ENCODE data around the gene SP5. TPM values are rescaled to one million over a fixed set of nuclear protein-coding genes. Genes with fewer than 3 reads are reported as not detected.

Gene SP5
- total RNA-seq, 4 donors from 2014 or later, result 0.32 to 0.63 TPM; not detected in 2

DNA sequence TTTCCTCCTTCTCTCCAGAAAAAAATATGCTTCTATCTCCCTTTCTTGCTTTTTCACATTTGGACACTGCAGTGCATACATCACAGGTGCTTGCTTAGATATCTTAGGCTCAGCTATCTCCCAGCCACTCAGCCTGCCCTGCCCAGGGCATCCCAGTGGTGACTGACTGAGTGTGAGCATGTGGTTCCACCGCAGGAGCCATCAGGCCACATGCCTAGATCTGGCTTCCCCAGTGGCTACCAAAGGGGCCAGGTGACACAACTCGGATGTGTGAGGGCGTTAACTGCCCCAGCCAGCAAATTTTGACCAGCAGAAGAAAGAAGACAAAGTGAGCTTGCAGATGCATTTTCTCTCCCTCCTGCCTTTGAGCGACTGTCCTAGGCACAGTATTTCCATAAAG is 25.5 kb downstream of the SP5 start:
- TF ChIP-seq EP300 (IDR thresholded peaks at IDR 0.05), result no peak
- no peak for TF ChIP-seq POLR2A (IDR thresholded peaks at IDR 0.05; ENCODE audit: low read depth)
- TF ChIP-seq POLR2AphosphoS5 (IDR thresholded peaks at IDR 0.05), result no peak
- TF ChIP-seq, protein P1, sequence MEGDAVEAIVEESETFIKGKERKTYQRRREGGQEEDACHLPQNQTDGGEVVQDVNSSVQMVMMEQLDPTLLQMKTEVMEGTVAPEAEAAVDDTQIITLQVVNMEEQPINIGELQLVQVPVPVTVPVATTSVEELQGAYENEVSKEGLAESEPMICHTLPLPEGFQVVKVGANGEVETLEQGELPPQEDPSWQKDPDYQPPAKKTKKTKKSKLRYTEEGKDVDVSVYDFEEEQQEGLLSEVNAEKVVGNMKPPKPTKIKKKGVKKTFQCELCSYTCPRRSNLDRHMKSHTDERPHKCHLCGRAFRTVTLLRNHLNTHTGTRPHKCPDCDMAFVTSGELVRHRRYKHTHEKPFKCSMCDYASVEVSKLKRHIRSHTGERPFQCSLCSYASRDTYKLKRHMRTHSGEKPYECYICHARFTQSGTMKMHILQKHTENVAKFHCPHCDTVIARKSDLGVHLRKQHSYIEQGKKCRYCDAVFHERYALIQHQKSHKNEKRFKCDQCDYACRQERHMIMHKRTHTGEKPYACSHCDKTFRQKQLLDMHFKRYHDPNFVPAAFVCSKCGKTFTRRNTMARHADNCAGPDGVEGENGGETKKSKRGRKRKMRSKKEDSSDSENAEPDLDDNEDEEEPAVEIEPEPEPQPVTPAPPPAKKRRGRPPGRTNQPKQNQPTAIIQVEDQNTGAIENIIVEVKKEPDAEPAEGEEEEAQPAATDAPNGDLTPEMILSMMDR (IDR thresholded peaks at IDR 0.05), result no peak
- Histone ChIP-seq H3K27ac (replicated peaks in 1 of 4) (no peak overlapping the region), H3K27me3 (peaks cover 0 to 28% (median 0%) of the 10 kb centered on the region in 4 donors), H3K4me1 (no peaks in the 10 kb centered on the region), H3K36me3 (no peaks in the 10 kb centered on the region), H3K9me3 (peaks cover 0 to 13% (median 0%) of the 10 kb centered on the region in 4 donors), H3K4me3 (no peak overlapping the region)
- WGBS, result 66% methylated on average over 4 of the region's 4 CpGs
- intact Hi-C loops (cut with DNase I), result no loop called here
- peak; percentile 90 for DNase-seq (ENCODE audit: extremely low spot score)

DNA sequence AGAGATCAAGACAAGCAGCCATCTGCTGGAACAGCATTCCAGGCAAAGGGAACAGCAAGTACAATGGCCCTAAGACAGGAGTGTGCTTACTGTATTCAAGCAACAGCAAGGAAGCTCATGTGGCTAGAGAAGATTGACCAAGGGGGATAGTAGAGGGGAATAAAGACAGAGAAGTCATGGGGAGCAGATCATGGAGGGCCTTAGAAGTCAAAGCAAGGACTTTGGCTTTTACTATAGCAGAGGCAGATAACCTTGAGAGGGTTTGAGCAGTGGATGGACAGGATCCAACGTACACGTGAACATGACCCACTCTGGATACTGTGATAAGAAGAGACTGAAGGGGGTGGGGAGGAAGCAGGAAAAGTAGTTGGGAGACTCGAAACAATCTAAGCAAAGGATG is 26.9 kb downstream of the SP5 start:
- Histone ChIP-seq H3K4me3 (no peak overlapping the region), H3K27ac (replicated peaks in 1 of 4) (no peak overlapping the region), H3K4me1 (no peaks in the 10 kb centered on the region), H3K9me3 (peaks cover 0 to 11% (median 0%) of the 10 kb centered on the region in 4 donors), H3K36me3 (no peaks in the 10 kb centered on the region), H3K27me3 (peaks cover 0 to 28% (median 0%) of the 10 kb centered on the region in 4 donors)
- peak; percentile 77 for DNase-seq (ENCODE audit: extremely low spot score)
- TF ChIP-seq POLR2A (IDR thresholded peaks at IDR 0.05; ENCODE audit: low read depth), result no peak
- TF ChIP-seq EP300 (IDR thresholded peaks at IDR 0.05), result no peak
- no peak for TF ChIP-seq POLR2AphosphoS5 (IDR thresholded peaks at IDR 0.05)
- TF ChIP-seq, protein P1 (IDR thresholded peaks at IDR 0.05), result no peak
- intact Hi-C loops (cut with DNase I), result no loop called here
- 87% methylated on average over 3 of the region's 3 CpGs for WGBS

DNA sequence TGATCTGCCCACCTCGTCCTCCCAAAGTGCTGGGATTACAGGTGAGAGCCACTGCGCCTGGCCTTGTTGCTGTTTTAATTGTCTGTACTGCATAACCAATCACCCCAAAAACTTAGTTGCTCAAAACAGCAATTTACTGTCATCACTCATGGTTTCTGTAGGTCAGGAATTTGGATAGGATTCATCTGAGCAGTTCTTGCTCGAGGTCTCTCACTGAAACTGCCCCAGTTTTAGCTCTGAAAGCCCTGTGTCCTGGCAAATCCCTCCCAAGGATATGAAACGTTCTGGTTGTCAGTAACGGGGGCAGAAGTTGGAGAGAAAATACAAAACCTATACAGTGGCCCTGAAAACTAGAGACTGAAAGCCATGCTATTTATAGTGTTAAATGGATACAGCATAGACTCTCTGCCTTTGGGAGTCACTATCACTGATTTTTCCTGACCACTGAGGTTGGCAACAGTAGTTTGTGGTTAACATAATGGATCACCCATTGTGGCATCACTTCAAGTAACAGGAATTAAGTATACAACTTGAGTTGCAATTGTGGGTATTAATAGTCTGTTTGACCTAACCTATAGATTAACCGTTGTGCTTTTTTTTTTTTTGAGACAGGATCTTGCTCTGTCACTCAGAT is 27.9 kb downstream of the SP5 start:
- intact Hi-C loops (cut with DNase I), result no loop called here
- 73% methylated on average over 6 of the region's 6 CpGs for WGBS

DNA sequence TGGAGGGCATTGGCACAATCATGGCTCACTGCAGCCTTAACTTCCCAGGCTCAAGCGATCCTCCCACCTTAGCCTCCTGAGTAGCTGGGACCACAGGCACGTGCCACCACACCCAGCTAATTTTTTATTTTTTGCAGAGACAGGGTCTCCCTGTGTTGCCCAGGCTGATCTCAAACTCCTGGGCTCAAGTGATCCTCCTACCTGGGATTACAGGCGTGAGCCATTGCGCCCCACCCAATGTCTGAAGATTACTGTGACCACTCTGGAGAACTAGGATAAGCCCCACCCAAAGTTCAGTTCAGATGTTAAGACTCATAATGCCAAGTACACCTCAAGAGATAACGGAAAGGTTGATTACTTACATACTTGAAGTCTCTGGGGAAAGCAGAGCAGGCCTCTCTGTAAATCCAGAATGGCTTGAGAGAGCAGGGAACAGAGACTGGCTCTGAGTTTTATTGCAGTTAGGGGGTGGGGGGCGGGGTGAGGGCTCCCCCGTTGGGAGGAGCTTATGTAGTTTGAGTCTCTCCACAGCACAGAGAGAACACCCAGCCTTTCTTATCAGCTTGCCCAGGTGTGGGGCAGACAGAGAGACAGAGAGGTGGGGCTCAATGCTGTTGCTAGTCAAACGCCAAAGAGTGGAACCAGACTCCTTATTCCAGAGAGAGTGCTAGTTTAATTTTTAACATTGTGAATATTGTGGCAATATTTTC is 28.5 kb downstream of the SP5 start:
- no peaks in the 10 kb centered on the region for H3K36me3 ChIP-seq
- H3K27ac ChIP-seq (replicated peaks in 1 of 4), result no peak overlapping the region
- H3K9me3 ChIP-seq, result no peaks in the 10 kb centered on the region
- TF ChIP-seq POLR2AphosphoS5 (IDR thresholded peaks at IDR 0.05), result no peak
- TF ChIP-seq POLR2A (IDR thresholded peaks at IDR 0.05; ENCODE audit: low read depth), result no peak
- TF ChIP-seq, protein P1 (IDR thresholded peaks at IDR 0.05), result no peak
- no peak overlapping the region for H3K4me3 ChIP-seq
- DNase-seq (ENCODE audit: extremely low spot score), result no peak
- no peaks in the 10 kb centered on the region for H3K4me1 ChIP-seq
- 76% methylated on average over 8 of the region's 8 CpGs for WGBS
- intact Hi-C loops (cut with DNase I), result no loop called here
- peaks cover 0 to 28% (median 0%) of the 10 kb centered on the region in 4 donors for H3K27me3 ChIP-seq

More for the DNA sequence above, 27.9 kb downstream of the SP5 start:
- peak; percentile 60 for DNase-seq (ENCODE audit: extremely low spot score)
- H3K4me3 ChIP-seq, result no peak overlapping the region
- no peak overlapping the region for H3K27ac ChIP-seq (replicated peaks in 1 of 4)
- H3K4me1 ChIP-seq, result no peaks in the 10 kb centered on the region
- H3K27me3 ChIP-seq, result peaks cover 0 to 28% (median 0%) of the 10 kb centered on the region in 4 donors
- no peak for TF ChIP-seq POLR2A (IDR thresholded peaks at IDR 0.05; ENCODE audit: low read depth)
- TF ChIP-seq, protein P1 (IDR thresholded peaks at IDR 0.05), result no peak
- no peak for TF ChIP-seq EP300 (IDR thresholded peaks at IDR 0.05)
- peaks cover 0 to under 1% (median 0%) of the 10 kb centered on the region in 4 donors for H3K9me3 ChIP-seq
- no peaks in the 10 kb centered on the region for H3K36me3 ChIP-seq

Measured in esophagus muscularis mucosa (tissue), 4 donors.